Measurements from ENCODE around the gene TMEM132E. TPM values are rescaled to one million over a fixed set of nuclear protein-coding genes. Genes with fewer than 3 reads are reported as not detected.

The TMEM132E gene
- total RNA-seq, 1 experiment from 2014 or later: 0.42 TPM

DNA sequence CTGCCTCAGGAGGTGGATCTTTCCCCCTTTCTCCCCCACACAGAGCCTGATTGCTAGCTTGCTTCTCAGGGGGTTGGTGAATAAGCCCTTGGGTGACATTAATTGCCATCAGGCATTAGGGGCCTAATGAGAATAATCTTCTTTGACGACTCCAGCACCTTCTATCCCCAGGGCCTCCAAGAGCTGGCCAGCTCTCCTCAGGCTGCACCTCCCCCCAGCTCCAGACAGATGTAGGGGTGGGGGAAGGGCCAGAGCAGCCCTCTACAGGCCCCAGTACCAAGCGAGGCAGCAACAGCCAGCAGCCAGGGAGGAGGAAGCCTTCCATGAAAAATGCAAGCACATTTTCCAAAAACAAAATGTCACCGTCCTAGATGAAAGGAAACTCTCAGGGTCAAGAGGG lies 1.4 kb upstream of the TMEM132E start:
- H4K5ac ChIP-seq (ENCODE audit: insufficient read length, low read depth, low read length): no peak overlapping the region
- peak; percentile 62 for DNase-seq
- no peaks in the 10 kb centered on the region; a peak in 2 of 7 replicates for H3K36me3 Mint-ChIP-seq (ENCODE audit: insufficient read depth in 1 of 3, low read depth in 3 of 3)
- no peak overlapping the region for H2BK5ac ChIP-seq (ENCODE audit: insufficient read length, low read length)
- no peak overlapping the region for H4K8ac ChIP-seq (replicated peaks; ENCODE audit: insufficient read length, low read depth, low read length)
- H3K9me3 Mint-ChIP-seq: peaks cover 0 to 2% of the 10 kb centered on the region in 2 experiments; a peak in 2 of 5 replicates
- no peak overlapping the region for H3K18ac ChIP-seq (ENCODE audit: insufficient read length, low read depth, low read length)
- H3K23ac ChIP-seq (ENCODE audit: insufficient read length, low read depth, low read length): no peak overlapping the region
- peak overlapping the region; percentile 49 for H3K4me2 ChIP-seq (ENCODE audit: insufficient read depth, insufficient read length, low read length)
- no peak overlapping the region for H2BK12ac ChIP-seq (ENCODE audit: insufficient read length, low read depth, low read length)
- no peak overlapping the region for H3K56ac ChIP-seq (ENCODE audit: insufficient read length, low read depth, low read length)
- H3K9ac ChIP-seq (ENCODE audit: extremely low read depth, insufficient read length, low read length): no peak overlapping the region
- H3K23me2 ChIP-seq (ENCODE audit: insufficient read length, low read depth, low read length, poor library complexity, severe bottlenecking): peaks cover 19% of the 10 kb centered on the region
- H3K4ac ChIP-seq (ENCODE audit: low read depth, low read length): no peak overlapping the region
- no peaks in the 10 kb centered on the region for H3K79me2 ChIP-seq (ENCODE audit: insufficient read depth, low read length)
- H3K4me1 ChIP-seq (ENCODE audit: insufficient read depth, low read length): peaks cover 5% of the 10 kb centered on the region; the same call in 1 of the 2 replicates
- no peak overlapping the region for H3K14ac ChIP-seq (ENCODE audit: insufficient read depth, low read length)
- peaks cover 29 to 41% of the 10 kb centered on the region in 2 experiments for H3K4me1 Mint-ChIP-seq
- no peak overlapping the region for H2AK5ac ChIP-seq (ENCODE audit: insufficient read length, low read length)
- H2BK20ac ChIP-seq (ENCODE audit: low read depth, low read length, poor library complexity, severe bottlenecking): no peak overlapping the region
- H3K27ac ChIP-seq (ENCODE audit: insufficient read length, low read depth, low read length): no peak overlapping the region
- no peak overlapping the region for H2BK15ac ChIP-seq (ENCODE audit: low read depth, low read length)
- WGBS (ENCODE audit: extremely low coverage, insufficient read length, low lambda C conversion rate): no CpG with 5 or more reads among the region's 3 CpGs
- H4K20me1 ChIP-seq (ENCODE audit: control insufficient read depth, insufficient read depth, insufficient read length): no peaks in the 10 kb centered on the region
- TF ChIP-seq, protein P1, sequence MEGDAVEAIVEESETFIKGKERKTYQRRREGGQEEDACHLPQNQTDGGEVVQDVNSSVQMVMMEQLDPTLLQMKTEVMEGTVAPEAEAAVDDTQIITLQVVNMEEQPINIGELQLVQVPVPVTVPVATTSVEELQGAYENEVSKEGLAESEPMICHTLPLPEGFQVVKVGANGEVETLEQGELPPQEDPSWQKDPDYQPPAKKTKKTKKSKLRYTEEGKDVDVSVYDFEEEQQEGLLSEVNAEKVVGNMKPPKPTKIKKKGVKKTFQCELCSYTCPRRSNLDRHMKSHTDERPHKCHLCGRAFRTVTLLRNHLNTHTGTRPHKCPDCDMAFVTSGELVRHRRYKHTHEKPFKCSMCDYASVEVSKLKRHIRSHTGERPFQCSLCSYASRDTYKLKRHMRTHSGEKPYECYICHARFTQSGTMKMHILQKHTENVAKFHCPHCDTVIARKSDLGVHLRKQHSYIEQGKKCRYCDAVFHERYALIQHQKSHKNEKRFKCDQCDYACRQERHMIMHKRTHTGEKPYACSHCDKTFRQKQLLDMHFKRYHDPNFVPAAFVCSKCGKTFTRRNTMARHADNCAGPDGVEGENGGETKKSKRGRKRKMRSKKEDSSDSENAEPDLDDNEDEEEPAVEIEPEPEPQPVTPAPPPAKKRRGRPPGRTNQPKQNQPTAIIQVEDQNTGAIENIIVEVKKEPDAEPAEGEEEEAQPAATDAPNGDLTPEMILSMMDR (conservative IDR thresholded peaks at IDR 0.05): no peak
- H3T11ph ChIP-seq (ENCODE audit: low read length): no peak overlapping the region
- H2AFZ ChIP-seq (ENCODE audit: low read length): no peak overlapping the region
- no peaks in the 10 kb centered on the region; the same call in none of the 2 replicates for H3K27me3 Mint-ChIP-seq (ENCODE audit: low read depth)
- no peaks in the 10 kb centered on the region for H3K9me3 ChIP-seq (ENCODE audit: control insufficient read depth, low read depth, low read length)
- no peaks in the 10 kb centered on the region for H3K79me1 ChIP-seq (ENCODE audit: insufficient read depth, low read depth, low read length, poor library complexity, severe bottlenecking)
- peaks cover 68% of the 10 kb centered on the region for H3K27me3 ChIP-seq (ENCODE audit: insufficient read depth, low read length)
- peak overlapping the region in 1 of 2 experiments; percentile 85; a peak in 3 of 5 replicates for H3K4me3 Mint-ChIP-seq
- no peak overlapping the region for H3K27ac Mint-ChIP-seq
- no peak overlapping the region for H4K91ac ChIP-seq (ENCODE audit: insufficient read length, low read depth, low read length)
- no peak overlapping the region for H2BK120ac ChIP-seq (ENCODE audit: low read depth, low read length, poor library complexity, severe bottlenecking)
